HepG2 (cell line): Measurements from ENCODE around the gene MCFD2. TPM values are rescaled to one million over a fixed set of nuclear protein-coding genes. Genes with fewer than 3 reads are reported as not detected.

Experiments
- ATAC-seq: fragments of 200-7000 bp; cut with Tn5 transposase; 3 replicates; pipeline ENCODE4 v1.9.1; 2020; ENCODE audit warnings: mild to moderate bottlenecking, moderate library complexity
- BruUV-seq: library from RNA; stranded (reverse); fragments of 400-500 nt; replicated peaks from 2 replicates; lab custom pipeline; 2021; lab: Mats Ljungman, UMichigan
- CTCF ChIA-PET: fragments of 300-600 bp; formaldehyde crosslinking; extraction: SDS; loops from one replicate; lab custom pipeline; 2021; ENCODE audit warnings: low total read pairs, inconsistent platforms, low intra/inter-chr PET ratio; lab: Yijun Ruan, JAX
- POLR2A ChIA-PET: fragments of 350-600 bp; sonication (Branson Sonifier 250); formaldehyde crosslinking; loops from one replicate; lab custom pipeline; 2020; ENCODE audit warnings: antibody characterized with exemption, inconsistent platforms; lab: Yijun Ruan, JAX
- DNase-seq: peaks from one replicate; pipeline ENCODE4 v3.0.0-alpha.2; 2015; ENCODE audit warnings: low spot score
- FAIRE-seq: peaks from 3 replicates; lab custom pipeline; 2011; peaks lifted over from hg19 to GRCh38; lab: Jason Lieb, UNC
- H2AFZ ChIP-seq: one replicate; pipeline ENCODE4 v1.6.1; 2011; ENCODE audit warnings: low read length, inconsistent platforms
- H3K27ac ChIP-seq: fragments of 300-600 bp; 3 replicates; pipeline ENCODE4 v1.8.0; 2011; ENCODE audit warnings: mixed run types, mild to moderate bottlenecking, mixed read lengths, low read length, inconsistent platforms; ENCODE audit not compliant: insufficient read depth; ENCODE audit errors: extremely low read length
- H3K27me3 ChIP-seq, 2 experiments: fragments of 200-600 bp in 1 of 2; 2 replicates in 1 of 2; 3 replicates in 1 of 2; pipeline versions ENCODE4 v1.6.0 to v1.8.0; 2011; ENCODE audit warnings: low read length in 2 of 2, mild to moderate bottlenecking in 2 of 2, moderate library complexity in 2 of 2, inconsistent platforms in 1 of 2; ENCODE audit not compliant: insufficient read depth in 2 of 2, control insufficient read depth in 1 of 2
- H3K36me3 ChIP-seq, 2 experiments: fragments of 200-600 bp in 1 of 2; replicated peaks in 1 of 2; 2 replicates in 1 of 2; 3 replicates in 1 of 2; pipeline versions ENCODE4 v1.5.1 to v1.8.0; 2011; ENCODE audit warnings: low read length in 2 of 2, inconsistent platforms in 1 of 2; ENCODE audit not compliant: insufficient read depth in 2 of 2, control insufficient read depth in 1 of 2
- H3K4me1 ChIP-seq: 2 replicates; pipeline ENCODE4 v1.5.1; 2012; ENCODE audit warnings: low read length, inconsistent platforms; ENCODE audit not compliant: insufficient read depth
- H3K4me2 ChIP-seq: 2 replicates; pipeline ENCODE4 v1.6.0; 2011; ENCODE audit warnings: low read depth, low read length, inconsistent platforms
- H3K4me3 ChIP-seq, 3 experiments: fragments of 200-600 bp in 1 of 3; sonication (generic), shearing (Covaris generic) in 1 of 3; replicated peaks in 1 of 3; 2 replicates each; pipeline ENCODE4 v1.5.1; 2011 to 2016; ENCODE audit warnings: low read length in 3 of 3, inconsistent platforms in 2 of 3, low read depth in 2 of 3, mild to moderate bottlenecking in 2 of 3, control low read depth in 1 of 3, mixed read lengths in 1 of 3; ENCODE audit not compliant: insufficient read depth in 1 of 3
- H3K79me2 ChIP-seq: one replicate; pipeline ENCODE4 v1.6.1; 2011; ENCODE audit warnings: low read length, inconsistent platforms; ENCODE audit not compliant: insufficient read depth
- H3K9ac ChIP-seq: 2 replicates; pipeline ENCODE4 v1.6.0; 2011; ENCODE audit warnings: mild to moderate bottlenecking, low read depth, low read length, inconsistent platforms; ENCODE audit not compliant: insufficient read depth
- H3K9me3 ChIP-seq: 2 replicates; pipeline ENCODE4 v1.5.1; 2012; ENCODE audit warnings: mild to moderate bottlenecking, low read length
- H4K20me1 ChIP-seq: 2 replicates; pipeline ENCODE4 v1.6.0; 2011; ENCODE audit warnings: inconsistent platforms, mild to moderate bottlenecking, low read length, moderate library complexity; ENCODE audit not compliant: insufficient read depth
- CHCHD3 ChIP-seq: sonication (generic); formaldehyde crosslinking; IDR thresholded peaks from 2 replicates; pipeline ENCODE4 v1.8.0; 2022; ENCODE audit warnings: mild to moderate bottlenecking, missing genetic modification reagents, moderate library complexity
- HNRNPL ChIP-seq: fragments of 200-400 bp; formaldehyde crosslinking; IDR thresholded peaks from 2 replicates; pipeline ENCODE4 v1.6.1; 2017; ENCODE audit warnings: mild to moderate bottlenecking, low read depth, low read length
- HNRNPLL ChIP-seq: fragments of 200-400 bp; formaldehyde crosslinking; IDR thresholded peaks from 2 replicates; pipeline ENCODE4 v1.6.1; 2017; ENCODE audit warnings: mild to moderate bottlenecking, low read depth, low read length; ENCODE audit not compliant: poor library complexity, severe bottlenecking
- IKZF1 ChIP-seq: fragments of 450-650 bp; IDR thresholded peaks from 2 replicates; pipeline ENCODE4 v1.7.1; 2016
- JUNB ChIP-seq: sonication (generic); formaldehyde crosslinking; IDR thresholded peaks from 2 replicates; pipeline ENCODE4 v1.8.0; 2022; ENCODE audit warnings: missing genetic modification reagents, mild to moderate bottlenecking, borderline replicate concordance
- MIER3 ChIP-seq: IDR thresholded peaks from 2 replicates; pipeline ENCODE4 v1.6.1; 2016; ENCODE audit warnings: missing compliant biosample characterization, borderline replicate concordance
- REL ChIP-seq: sonication (generic); formaldehyde crosslinking; conservative IDR thresholded peaks from 2 replicates; pipeline ENCODE4 v1.8.0; 2022; ENCODE audit warnings: mild to moderate bottlenecking, missing genetic modification reagents, moderate library complexity
- ZBTB42 ChIP-seq: sonication (generic); formaldehyde crosslinking; IDR thresholded peaks from 2 replicates; pipeline ENCODE4 v1.5.0; 2020; ENCODE audit warnings: mild to moderate bottlenecking, missing genetic modification reagents
- ZNF207 ChIP-seq: fragments of 450-650 bp; IDR thresholded peaks from 2 replicates; pipeline ENCODE4 v1.6.1; 2016; ENCODE audit warnings: antibody characterized with exemption, borderline replicate concordance
- ZNF768 ChIP-seq: sonication (generic); formaldehyde crosslinking; IDR thresholded peaks from 2 replicates; pipeline ENCODE4 v1.4.0; 2020; ENCODE audit warnings: missing genetic modification reagents
- WGBS: methylation state at CpG from one replicate; pipeline ENCODE4 v1.1.6; 2017; ENCODE audit warnings: low lambda C conversion rate; 5-methylcytosine and 5-hydroxymethylcytosine counted together
- in situ Hi-C: cut with HindIII; loops from 2 replicates; pipeline ENCODE4 v1.10.0; 2017; ENCODE audit warnings: low pct_unique_long_range_greater_than_20kb; ENCODE audit not compliant: extremely low pct_ligation_motif_present
- intact Hi-C: fragments of 100-400 bp; cut with micrococcal nuclease; formaldehyde crosslinking; loops from one replicate; pipeline ENCODE4 v1.10.0; 2022; ENCODE audit not compliant: unreplicated experiment
- polyA plus RNA-seq, 8 experiments: library from polyadenylated mRNA; depleted of rRNA in 3 of 8; stranded (reverse) in 7 of 8; unstranded in 1 of 8; fragments of >200 nt; fragmentation: Illumina TruSeq in 4 of 8; extraction: Trizol in 4 of 8; gene quantifications; 2 replicates each; pipeline versions ENCODE4 v1.2.1 to v1.2.3, GENCODE V29; 2011 to 2016; ENCODE audit warnings: low read depth in 4 of 8, missing spikeins in 1 of 8, mixed read lengths in 1 of 8; ENCODE audit not compliant: insufficient read depth in 1 of 8
- total RNA-seq, 5 experiments: library from RNA; depleted of rRNA; stranded (reverse); fragments of >200 nt; fragmentation: Illumina TruSeq; extraction: Trizol; gene quantifications; 2 replicates each; pipeline ENCODE4 v1.2.3, GENCODE V29; 2016; ENCODE audit warnings: low read depth in 1 of 5
- TF ChIP-seq, protein P1 (sequence below): sonication (generic); formaldehyde crosslinking; IDR thresholded peaks from 2 replicates; pipeline ENCODE4 v1.9.0; 2021; ENCODE audit warnings: missing genetic modification reagents, borderline replicate concordance
- TF ChIP-seq, protein P2 (sequence below): sonication (generic); formaldehyde crosslinking; IDR thresholded peaks from 2 replicates; pipeline ENCODE4 v1.5.0; 2020; ENCODE audit warnings: mild to moderate bottlenecking, missing genetic modification reagents, moderate library complexity
- TF ChIP-seq, protein P3 (sequence below): sonication (generic); formaldehyde crosslinking; IDR thresholded peaks from 2 replicates; pipeline ENCODE4 v1.9.0; 2021; ENCODE audit warnings: missing genetic modification reagents, borderline replicate concordance
- TF ChIP-seq, protein P4 (sequence below): sonication (generic); formaldehyde crosslinking; IDR thresholded peaks from 2 replicates; pipeline ENCODE4 v1.4.0; 2020; ENCODE audit warnings: mild to moderate bottlenecking, low read depth, missing genetic modification reagents

The MCFD2 gene
- total and polyA plus RNA-seq, 2 of the 13 experiments (the other 11 are each of a cell fraction or from before 2014, with no cell fraction given), result 183 to 232 TPM

GRCh38 chr2:46878886-46879285, 36.7 kb downstream of the MCFD2 start (continued):
- TF ChIP-seq ZBTB42 (CRISPR knock-in tag) (no peak), MIER3 (CRISPR knock-in tag) (no peak), HNRNPLL (no peak), ZNF768 (peak; percentile 73; the same call in 1 of the 2 replicates), HNRNPL (0 out of 2 replicates have a peak, but pooled peaks have one; percentile 30)
- TF ChIP-seq, protein P1, sequence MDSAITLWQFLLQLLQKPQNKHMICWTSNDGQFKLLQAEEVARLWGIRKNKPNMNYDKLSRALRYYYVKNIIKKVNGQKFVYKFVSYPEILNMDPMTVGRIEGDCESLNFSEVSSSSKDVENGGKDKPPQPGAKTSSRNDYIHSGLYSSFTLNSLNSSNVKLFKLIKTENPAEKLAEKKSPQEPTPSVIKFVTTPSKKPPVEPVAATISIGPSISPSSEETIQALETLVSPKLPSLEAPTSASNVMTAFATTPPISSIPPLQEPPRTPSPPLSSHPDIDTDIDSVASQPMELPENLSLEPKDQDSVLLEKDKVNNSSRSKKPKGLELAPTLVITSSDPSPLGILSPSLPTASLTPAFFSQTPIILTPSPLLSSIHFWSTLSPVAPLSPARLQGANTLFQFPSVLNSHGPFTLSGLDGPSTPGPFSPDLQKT (CRISPR knock-in tag), result no peak
- TF ChIP-seq, protein P2, sequence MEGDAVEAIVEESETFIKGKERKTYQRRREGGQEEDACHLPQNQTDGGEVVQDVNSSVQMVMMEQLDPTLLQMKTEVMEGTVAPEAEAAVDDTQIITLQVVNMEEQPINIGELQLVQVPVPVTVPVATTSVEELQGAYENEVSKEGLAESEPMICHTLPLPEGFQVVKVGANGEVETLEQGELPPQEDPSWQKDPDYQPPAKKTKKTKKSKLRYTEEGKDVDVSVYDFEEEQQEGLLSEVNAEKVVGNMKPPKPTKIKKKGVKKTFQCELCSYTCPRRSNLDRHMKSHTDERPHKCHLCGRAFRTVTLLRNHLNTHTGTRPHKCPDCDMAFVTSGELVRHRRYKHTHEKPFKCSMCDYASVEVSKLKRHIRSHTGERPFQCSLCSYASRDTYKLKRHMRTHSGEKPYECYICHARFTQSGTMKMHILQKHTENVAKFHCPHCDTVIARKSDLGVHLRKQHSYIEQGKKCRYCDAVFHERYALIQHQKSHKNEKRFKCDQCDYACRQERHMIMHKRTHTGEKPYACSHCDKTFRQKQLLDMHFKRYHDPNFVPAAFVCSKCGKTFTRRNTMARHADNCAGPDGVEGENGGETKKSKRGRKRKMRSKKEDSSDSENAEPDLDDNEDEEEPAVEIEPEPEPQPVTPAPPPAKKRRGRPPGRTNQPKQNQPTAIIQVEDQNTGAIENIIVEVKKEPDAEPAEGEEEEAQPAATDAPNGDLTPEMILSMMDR (CRISPR knock-in tag), result peak; percentile 50

- Histone ChIP-seq H3K4me3 (no peak overlapping the region), H3K4me1 (peaks cover 49% of the 10 kb centered on the region), H3K4me2 (no peak overlapping the region), H3K9me3 (no peaks in the 10 kb centered on the region), H3K27me3 (peaks cover 7 to 25% of the 10 kb centered on the region in 2 experiments; a peak in 2 of 5 replicates), H4K20me1 (no peaks in the 10 kb centered on the region), H3K79me2 (no peaks in the 10 kb centered on the region), H3K27ac (no peak overlapping the region), H3K36me3 (no peaks in the 10 kb centered on the region), H3K9ac (no peak overlapping the region), H2AFZ (no peak overlapping the region)
- no TSS peak for BruUV-seq
- FAIRE-seq (peak; percentile 84), DNase-seq (no peak), ATAC-seq (no peak)
- ChIA-PET CTCF (no interaction called here), POLR2A (no interaction called here)
- in situ Hi-C loops (no loop called here), intact Hi-C loops (no loop called here)
- 70% methylated on average over 5 of the region's 5 CpGs for WGBS
- TF ChIP-seq ZNF207, result peak; percentile 66; the same call in 1 of the 2 replicates
- TF ChIP-seq REL (CRISPR knock-in tag), result 0 out of 2 replicates have a peak, but pooled peaks have one; percentile 16
- peak; percentile 32; the same call in 1 of the 2 replicates for TF ChIP-seq JUNB (CRISPR knock-in tag)
- TF ChIP-seq, protein P3, sequence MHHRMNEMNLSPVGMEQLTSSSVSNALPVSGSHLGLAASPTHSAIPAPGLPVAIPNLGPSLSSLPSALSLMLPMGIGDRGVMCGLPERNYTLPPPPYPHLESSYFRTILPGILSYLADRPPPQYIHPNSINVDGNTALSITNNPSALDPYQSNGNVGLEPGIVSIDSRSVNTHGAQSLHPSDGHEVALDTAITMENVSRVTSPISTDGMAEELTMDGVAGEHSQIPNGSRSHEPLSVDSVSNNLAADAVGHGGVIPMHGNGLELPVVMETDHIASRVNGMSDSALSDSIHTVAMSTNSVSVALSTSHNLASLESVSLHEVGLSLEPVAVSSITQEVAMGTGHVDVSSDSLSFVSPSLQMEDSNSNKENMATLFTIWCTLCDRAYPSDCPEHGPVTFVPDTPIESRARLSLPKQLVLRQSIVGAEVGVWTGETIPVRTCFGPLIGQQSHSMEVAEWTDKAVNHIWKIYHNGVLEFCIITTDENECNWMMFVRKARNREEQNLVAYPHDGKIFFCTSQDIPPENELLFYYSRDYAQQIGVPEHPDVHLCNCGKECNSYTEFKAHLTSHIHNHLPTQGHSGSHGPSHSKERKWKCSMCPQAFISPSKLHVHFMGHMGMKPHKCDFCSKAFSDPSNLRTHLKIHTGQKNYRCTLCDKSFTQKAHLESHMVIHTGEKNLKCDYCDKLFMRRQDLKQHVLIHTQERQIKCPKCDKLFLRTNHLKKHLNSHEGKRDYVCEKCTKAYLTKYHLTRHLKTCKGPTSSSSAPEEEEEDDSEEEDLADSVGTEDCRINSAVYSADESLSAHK (CRISPR knock-in tag), result no peak
- peak; percentile 93 for TF ChIP-seq IKZF1
- TF ChIP-seq, protein P4, sequence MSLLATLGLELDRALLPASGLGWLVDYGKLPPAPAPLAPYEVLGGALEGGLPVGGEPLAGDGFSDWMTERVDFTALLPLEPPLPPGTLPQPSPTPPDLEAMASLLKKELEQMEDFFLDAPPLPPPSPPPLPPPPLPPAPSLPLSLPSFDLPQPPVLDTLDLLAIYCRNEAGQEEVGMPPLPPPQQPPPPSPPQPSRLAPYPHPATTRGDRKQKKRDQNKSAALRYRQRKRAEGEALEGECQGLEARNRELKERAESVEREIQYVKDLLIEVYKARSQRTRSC (CRISPR knock-in tag), result no peak
- peak; percentile 44; the same call in 1 of the 2 replicates for TF ChIP-seq CHCHD3
These were observed 37.2 kb downstream of the MCFD2 start for GRCh38 chr2:46878240-46878877.
